D721Med (cell line): ENCODE results near the gene STXBP1.

ENCODE experiments used
- DNase-seq: peaks from one replicate; pipeline ENCODE4 v3.0.0; 2011; ENCODE audit warnings: low spot score; ENCODE audit not compliant: insufficient read length
- FAIRE-seq: peaks from 2 replicates; lab custom pipeline; 2011; peaks lifted over from hg19 to GRCh38; lab: Jason Lieb, UNC
- CTCF ChIP-seq: IDR thresholded peaks from 2 replicates; pipeline ENCODE4 v1.5.1; 2012; ENCODE audit warnings: mild to moderate bottlenecking, control low read depth; ENCODE audit not compliant: insufficient read depth; ENCODE audit errors: missing control alignments

The STXBP1 gene

GRCh38 chr9:127658428-127658827 is 46.4 kb downstream of the STXBP1 start:
- no peak for DNase-seq
- no peak for FAIRE-seq
- TF ChIP-seq CTCF: no peak

- peak; percentile 99 for FAIRE-seq
- DNase-seq: peak; percentile 49
- no peak for TF ChIP-seq CTCF
Measured at GRCh38 chr9:127660886-127661741, 49.0 kb downstream of the STXBP1 start.

GRCh38 chr9:127662617-127663016 is 50.5 kb downstream of the STXBP1 start:
- TF ChIP-seq CTCF: no peak
- DNase-seq (no peak), FAIRE-seq (no peak)

- no peak for TF ChIP-seq CTCF
- DNase-seq (no peak), FAIRE-seq (no peak)
Measured at GRCh38 chr9:127664324-127664677, 52.2 kb downstream of the STXBP1 start.

- FAIRE-seq (peak; percentile 90), DNase-seq (peak; percentile 48)
- no peak for TF ChIP-seq CTCF
Measured at GRCh38 chr9:127664678-127665507, 52.8 kb downstream of the STXBP1 start.

GRCh38 chr9:127667127-127667844 is 55.2 kb downstream of the STXBP1 start:
- DNase-seq (no peak), FAIRE-seq (no peak)
- TF ChIP-seq CTCF: no peak
